ENCODE data around the gene RAB42. TPM values are rescaled to one million over a fixed set of nuclear protein-coding genes. Genes with fewer than 3 reads are reported as not detected.

RAB42 gene
- total RNA-seq, 1 donor from 2014 or later, result 2.5 TPM

DNA sequence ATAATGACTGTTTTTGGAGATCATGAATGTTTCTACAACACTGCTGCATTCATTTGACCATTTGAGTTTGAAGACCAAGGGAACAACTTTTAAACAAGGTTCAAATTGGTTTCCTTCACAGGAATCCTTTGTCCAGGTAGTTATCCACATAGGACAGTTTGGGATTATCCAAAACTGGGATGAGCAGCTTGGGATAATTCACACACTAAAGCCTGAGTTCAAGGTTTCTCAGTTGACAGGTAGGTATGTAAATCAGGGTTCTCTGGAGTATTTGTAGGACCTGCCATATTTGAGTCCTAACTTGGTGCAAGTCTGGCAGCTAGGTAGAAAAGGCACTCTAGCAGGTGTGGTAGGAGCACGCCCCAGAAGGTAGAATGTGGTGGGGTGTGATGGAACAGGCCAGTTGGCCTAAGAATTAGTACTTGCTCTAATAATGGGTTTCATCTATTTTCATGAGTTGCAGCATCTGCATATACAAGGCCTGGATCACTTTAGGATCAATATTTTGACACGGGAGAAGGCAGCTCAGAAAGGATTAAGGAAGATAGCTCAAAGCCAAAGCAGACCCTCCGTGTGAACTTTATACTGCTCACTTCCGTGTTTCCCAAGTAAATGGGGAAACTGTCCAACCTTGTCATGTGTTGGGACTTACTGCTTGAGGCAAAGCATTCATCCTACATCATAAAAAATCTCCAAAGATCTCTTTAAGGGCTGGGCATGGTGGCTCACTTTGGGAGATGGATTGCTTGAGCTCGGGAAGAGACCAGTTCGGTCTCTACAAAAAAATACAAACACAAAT is 14.1 kb upstream of the RAB42 start:
- H3K27me3 ChIP-seq, result no peaks in the 10 kb centered on the region
- intact Hi-C loops (cut with DNase I), result no loop called here
- H3K27ac ChIP-seq, result no peak overlapping the region
- H3K9me3 ChIP-seq, result no peaks in the 10 kb centered on the region
- TF ChIP-seq, protein P1, sequence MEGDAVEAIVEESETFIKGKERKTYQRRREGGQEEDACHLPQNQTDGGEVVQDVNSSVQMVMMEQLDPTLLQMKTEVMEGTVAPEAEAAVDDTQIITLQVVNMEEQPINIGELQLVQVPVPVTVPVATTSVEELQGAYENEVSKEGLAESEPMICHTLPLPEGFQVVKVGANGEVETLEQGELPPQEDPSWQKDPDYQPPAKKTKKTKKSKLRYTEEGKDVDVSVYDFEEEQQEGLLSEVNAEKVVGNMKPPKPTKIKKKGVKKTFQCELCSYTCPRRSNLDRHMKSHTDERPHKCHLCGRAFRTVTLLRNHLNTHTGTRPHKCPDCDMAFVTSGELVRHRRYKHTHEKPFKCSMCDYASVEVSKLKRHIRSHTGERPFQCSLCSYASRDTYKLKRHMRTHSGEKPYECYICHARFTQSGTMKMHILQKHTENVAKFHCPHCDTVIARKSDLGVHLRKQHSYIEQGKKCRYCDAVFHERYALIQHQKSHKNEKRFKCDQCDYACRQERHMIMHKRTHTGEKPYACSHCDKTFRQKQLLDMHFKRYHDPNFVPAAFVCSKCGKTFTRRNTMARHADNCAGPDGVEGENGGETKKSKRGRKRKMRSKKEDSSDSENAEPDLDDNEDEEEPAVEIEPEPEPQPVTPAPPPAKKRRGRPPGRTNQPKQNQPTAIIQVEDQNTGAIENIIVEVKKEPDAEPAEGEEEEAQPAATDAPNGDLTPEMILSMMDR (IDR thresholded peaks at IDR 0.05), result no peak
- TF ChIP-seq POLR2A (IDR thresholded peaks at IDR 0.05) (no peak), POLR2AphosphoS5 (IDR thresholded peaks at IDR 0.05; ENCODE audit: insufficient read depth in 1 of 2, low read depth in 1 of 2) (no peak)
- peaks cover 0 to 46% of the 10 kb centered on the region in 2 donors for H3K36me3 ChIP-seq
- DNase-seq (ENCODE audit: extremely low spot score in 2 of 2), result no peak
- no peak overlapping the region for H3K4me3 ChIP-seq
- H3K4me1 ChIP-seq, result peaks cover 35% of the 10 kb centered on the region

DNA sequence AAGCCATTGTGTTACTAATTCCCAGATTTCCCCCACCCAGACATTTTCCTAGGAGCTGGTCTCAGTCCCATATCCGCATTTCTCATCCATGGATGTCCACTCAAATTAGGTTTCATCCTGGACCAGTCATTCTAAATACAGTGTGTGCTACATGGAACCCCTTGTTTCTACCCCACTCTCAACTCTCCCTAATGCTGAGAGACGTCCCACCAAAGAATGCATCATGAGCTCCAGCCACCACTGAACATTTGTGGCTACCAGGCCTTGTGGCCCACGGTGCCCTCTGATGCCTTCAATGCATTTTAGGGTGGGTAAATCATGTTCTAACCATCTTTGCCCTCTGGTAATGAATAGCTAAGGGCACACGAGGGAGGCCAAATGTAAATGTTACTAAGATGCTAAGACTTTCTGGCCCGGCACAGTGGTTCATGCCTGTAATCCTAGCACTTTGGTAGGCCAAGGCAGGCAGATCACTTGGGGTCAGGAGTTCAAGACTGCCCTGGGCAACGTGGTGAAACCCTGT is 13.3 kb upstream of the RAB42 start:
- Histone ChIP-seq H3K27me3 (no peaks in the 10 kb centered on the region), H3K27ac (no peak overlapping the region), H3K4me3 (no peak overlapping the region), H3K9me3 (no peaks in the 10 kb centered on the region), H3K36me3 (peaks cover 0 to 46% of the 10 kb centered on the region in 2 donors), H3K4me1 (peaks cover 37% of the 10 kb centered on the region)
- DNase-seq (ENCODE audit: extremely low spot score in 2 of 2), result no peak
- intact Hi-C loops (cut with DNase I), result no loop called here
- TF ChIP-seq POLR2A (IDR thresholded peaks at IDR 0.05) (no peak), POLR2AphosphoS5 (IDR thresholded peaks at IDR 0.05; ENCODE audit: insufficient read depth in 1 of 2, low read depth in 1 of 2) (no peak)

DNA sequence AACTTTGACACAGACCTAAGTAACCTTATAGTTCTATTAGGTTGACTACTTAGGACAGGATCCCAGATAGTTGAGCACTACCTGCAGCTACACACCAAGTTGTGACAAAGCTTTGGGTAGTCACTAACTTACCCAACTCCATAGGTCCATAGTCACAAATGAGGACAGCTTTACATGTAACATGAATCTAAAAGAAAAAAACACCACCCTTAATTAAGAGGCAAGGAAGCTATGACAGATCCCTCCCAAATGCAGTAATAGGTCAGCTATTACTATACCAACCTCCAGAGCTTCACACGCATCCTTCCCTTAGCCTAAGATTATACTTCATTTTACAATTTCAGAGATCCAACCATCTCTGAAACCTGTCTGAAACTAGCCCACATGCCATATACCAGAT is 12.7 kb upstream of the RAB42 start:
- Histone ChIP-seq H3K27ac (peak overlapping the region; percentile 2), H3K36me3 (peaks cover 0 to 46% of the 10 kb centered on the region in 2 donors), H3K4me3 (no peak overlapping the region), H3K4me1 (peaks cover 37% of the 10 kb centered on the region), H3K9me3 (no peaks in the 10 kb centered on the region), H3K27me3 (no peaks in the 10 kb centered on the region)
- TF ChIP-seq, protein P1 (IDR thresholded peaks at IDR 0.05), result no peak
- DNase-seq (ENCODE audit: extremely low spot score in 2 of 2), result no peak
- intact Hi-C loops (cut with DNase I), result no loop called here

DNA sequence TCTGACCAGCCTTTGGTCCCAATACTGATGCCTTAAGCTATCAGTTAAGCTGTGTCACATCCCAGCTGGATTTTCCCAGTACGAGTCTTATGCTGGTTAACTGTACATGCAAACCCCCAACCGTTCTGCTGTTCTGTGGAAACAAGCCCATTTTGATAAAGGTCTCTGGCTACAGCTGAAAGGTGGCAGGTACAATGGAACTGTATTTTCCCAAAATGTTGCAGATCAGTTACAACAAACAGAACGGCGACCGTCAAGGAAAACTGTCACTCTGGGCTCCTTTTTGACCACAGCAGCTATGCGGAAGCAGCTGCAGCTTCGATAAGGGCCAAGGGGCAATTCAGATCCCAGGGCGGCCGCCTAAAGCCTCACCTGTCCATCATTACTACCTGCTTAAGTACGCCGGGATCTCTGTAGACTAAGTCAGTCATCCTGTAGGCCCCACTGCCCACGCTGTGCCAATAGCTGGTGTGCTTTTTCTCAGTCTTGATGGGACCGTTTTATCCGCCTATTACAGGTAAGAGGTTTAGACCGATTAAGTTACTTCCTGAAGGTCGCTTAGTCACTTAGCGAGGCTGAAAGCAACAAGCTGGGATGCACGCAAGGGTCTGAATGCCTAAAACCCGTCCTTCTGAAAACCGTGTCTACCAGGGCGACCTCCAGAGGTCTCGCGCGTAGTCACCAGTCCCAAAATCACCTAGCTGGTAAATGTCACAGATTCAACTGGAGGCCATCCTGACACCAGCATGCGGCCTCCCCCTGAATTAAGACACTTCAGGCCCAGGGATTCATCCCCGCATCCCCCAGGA is 11.1 kb upstream of the RAB42 start:
- peaks cover 37% of the 10 kb centered on the region for H3K4me1 ChIP-seq
- no peak for TF ChIP-seq POLR2AphosphoS5 (IDR thresholded peaks at IDR 0.05; ENCODE audit: insufficient read depth in 1 of 2, low read depth in 1 of 2)
- TF ChIP-seq, protein P1 (IDR thresholded peaks at IDR 0.05), result no peak
- TF ChIP-seq POLR2A (IDR thresholded peaks at IDR 0.05), result no peak
- intact Hi-C loops (cut with DNase I), result no loop called here
- H3K27ac ChIP-seq, result peak overlapping the region; percentile 92
- peak overlapping the region; percentile 94 to 99 for H3K4me3 ChIP-seq
- no peaks in the 10 kb centered on the region for H3K27me3 ChIP-seq
- peaks cover 0 to 45% of the 10 kb centered on the region in 2 donors for H3K36me3 ChIP-seq
- DNase-seq (ENCODE audit: extremely low spot score in 2 of 2), result no peak
- no peaks in the 10 kb centered on the region for H3K9me3 ChIP-seq

DNA sequence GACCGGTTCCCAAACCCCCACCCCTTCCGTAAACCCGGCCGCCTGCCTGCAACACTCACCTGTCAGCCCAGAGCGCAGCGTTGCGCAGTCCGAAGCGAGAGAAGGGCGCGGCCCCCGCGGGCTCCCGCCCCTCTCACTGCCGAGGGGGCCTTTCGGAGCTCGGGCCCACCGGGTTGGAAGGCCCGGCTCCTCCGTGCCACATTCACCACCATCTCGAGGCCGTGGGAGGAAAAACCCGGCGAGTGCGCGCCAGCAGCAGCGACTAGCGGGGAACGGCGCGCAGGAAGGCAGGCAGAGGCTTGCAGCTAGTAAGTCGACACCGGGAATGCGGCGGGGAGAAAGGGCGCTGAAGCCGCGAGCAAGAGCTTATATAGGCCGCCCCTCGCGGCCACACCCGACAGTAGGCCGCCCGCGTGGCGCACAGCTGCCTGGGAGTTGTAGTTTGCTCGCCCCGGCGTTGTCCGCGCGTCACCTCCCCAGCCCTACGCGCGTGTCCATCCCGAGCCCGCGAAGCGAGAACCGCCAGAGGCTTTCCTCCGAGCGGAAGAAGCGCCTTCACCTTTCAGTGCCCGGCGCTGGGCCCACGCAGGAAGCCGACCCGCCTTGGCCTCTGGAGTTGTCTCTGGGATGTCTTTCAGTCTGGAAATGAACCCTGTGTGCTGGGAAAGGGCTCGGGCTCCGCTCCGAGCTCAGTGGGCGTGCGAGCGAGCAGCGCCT is 10.4 kb upstream of the RAB42 start:
- Histone ChIP-seq H3K4me3 (peak overlapping the region; percentile 94 to 99), H3K9me3 (no peaks in the 10 kb centered on the region), H3K36me3 (peaks cover 0 to 39% of the 10 kb centered on the region in 2 donors), H3K27me3 (no peaks in the 10 kb centered on the region), H3K27ac (peak overlapping the region; percentile 92), H3K4me1 (peaks cover 37% of the 10 kb centered on the region)
- intact Hi-C loops (cut with DNase I), result no loop called here
- DNase-seq (ENCODE audit: extremely low spot score in 2 of 2), result peak in 1 of 2 donors; percentile 98
- TF ChIP-seq POLR2AphosphoS5 (IDR thresholded peaks at IDR 0.05; ENCODE audit: insufficient read depth in 1 of 2, low read depth in 1 of 2) (peak; percentile 88 to 99), POLR2A (IDR thresholded peaks at IDR 0.05) (peak in 1 of 2 donors; percentile 72)
- TF ChIP-seq, protein P1 (IDR thresholded peaks at IDR 0.05), result peak in 1 of 3 experiments; percentile 10

All from vagina (tissue), 2 donors.